NCI-H1436 (cell line): Measurements from ENCODE around the gene SENP1.

ENCODE experiments used
- DNase-seq: peaks from one replicate; lab custom pipeline; 2025; lab: John Stamatoyannopoulos, UW

The SENP1 gene

DNA sequence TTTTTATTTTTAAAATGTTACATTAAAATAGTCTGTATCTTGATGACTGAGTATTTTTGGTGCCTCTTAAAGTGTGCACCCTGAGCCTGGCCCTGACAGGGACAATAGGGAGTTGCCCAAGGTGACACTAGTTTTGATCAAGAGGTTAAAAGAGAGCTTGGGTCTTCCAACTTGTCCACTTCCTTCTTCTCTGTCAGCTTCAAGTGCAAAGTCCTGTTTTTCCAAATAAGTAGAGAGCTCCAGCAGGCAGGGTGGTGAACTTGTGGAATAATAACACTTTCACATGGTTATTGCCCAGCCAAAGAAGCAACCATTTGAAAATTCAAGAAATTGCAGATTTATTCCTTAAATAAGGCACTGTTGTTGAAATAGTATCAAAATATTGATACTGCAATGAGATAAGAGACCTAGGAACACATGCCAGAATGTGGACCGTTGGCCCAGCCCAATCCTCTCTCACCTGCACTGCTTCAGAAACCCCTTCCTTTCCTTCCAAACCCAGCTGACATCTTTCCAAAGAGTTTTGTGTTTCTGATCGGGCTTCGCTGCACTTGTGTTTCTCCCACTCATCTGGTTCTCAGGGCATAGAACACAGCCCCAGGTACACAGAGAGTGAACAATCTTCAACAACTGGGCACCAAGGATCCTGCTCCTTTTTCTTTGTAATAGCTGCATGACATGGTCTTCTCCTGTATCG, 87.8 kb downstream of the SENP1 start:
- DNase-seq: no peak

- no peak for DNase-seq
These were observed 88.4 kb downstream of the SENP1 start for GRCh38 chr12:48017496-48017895.

GRCh38 chr12:48016373-48017020, 89.4 kb downstream of the SENP1 start:
- no peak for DNase-seq

GRCh38 chr12:48015954-48016353, 89.9 kb downstream of the SENP1 start:
- DNase-seq: no peak

GRCh38 chr12:48015129-48015528, 90.8 kb downstream of the SENP1 start:
- DNase-seq: no peak

GRCh38 chr12:48013287-48013686, 92.6 kb downstream of the SENP1 start:
- DNase-seq: no peak

DNA sequence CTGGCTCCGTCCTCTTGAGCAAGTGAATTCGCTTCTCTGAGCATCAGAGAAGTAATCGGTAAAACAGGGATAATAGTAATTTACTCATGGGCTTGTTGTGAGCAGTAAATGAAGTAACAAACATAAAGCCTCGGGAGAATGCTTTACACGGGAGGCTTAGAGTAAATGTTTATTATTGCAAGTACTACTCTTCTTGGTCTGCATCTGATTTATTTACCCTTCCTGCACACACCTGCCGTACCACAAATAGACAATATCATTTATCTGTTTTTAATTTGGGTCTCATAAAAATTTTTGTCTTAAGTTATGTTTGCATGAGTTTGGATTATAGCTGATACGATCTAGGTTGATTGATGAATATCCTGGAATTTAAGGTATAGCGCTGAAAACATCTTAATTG, 93.8 kb downstream of the SENP1 start:
- no peak for DNase-seq

DNA sequence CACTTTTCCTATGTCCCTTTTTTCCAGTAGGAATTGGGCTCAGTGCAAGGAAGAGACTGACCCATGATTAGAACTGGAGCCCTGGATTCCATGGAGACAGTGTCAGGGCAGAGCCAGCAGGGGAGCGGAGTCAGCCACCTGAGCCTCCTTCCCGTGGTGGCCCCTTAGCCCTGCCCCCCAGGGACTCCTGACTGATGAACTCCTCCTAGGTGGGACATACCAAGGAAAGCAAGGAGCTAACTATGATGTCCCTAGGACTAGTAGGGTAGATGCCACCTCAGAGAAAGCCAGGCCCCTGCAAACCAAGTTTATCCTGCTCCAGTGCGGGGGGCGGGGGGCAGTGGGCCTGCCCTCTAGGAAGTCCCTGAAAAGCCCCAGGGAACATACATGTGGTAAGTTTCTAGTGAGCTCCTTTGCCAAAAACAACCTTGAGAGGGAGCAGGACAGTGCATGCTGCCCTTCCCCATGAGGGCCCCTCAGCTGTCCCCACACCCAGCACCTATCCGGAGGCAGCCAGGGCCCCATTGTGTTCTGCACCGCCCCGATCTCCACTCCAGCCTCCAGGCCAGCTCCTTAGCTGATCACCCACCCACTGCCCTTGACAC, 95.4 kb downstream of the SENP1 start:
- DNase-seq: no peak

GRCh38 chr12:48009471-48009870, 96.4 kb downstream of the SENP1 start:
- DNase-seq: no peak

DNA sequence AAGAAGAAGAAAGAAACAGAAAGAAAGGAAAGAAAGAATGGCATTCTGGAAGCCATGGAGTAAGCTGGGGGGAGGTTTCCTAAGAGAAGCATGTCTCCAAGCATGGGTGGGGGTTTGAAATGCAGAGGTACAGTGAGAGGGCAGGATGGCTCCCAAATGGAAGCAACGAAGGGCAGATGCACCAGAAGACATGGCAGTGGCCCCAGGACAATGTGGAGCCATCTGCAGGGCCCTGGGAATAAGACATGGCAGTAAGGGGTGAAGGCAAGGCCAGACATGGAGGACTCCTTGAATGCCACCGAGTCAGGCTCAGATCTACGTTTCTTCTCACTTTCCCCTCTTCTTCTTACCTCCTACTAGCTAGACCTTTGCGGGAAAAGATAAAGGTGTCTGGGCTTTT, 96.9 kb downstream of the SENP1 start:
- DNase-seq: no peak

DNA sequence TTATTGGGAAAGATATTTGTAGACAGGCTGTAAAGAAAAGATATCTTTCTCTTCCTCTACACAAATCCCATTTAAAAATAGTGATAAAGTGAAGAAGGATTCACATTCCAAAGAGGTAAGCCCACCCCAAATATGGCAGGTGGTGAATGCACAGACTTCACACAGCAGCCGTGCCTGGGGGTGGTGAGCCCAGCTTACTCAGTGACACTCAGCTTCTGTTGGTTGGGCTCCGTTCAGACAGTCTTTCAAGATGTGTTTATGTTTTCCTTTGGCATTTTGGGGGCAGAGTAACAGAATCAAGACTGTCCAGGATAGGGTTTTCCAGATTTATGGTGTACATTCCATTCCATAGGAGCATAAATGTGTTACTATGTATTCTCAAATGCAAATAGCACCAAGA, 97.5 kb downstream of the SENP1 start:
- no peak for DNase-seq

DNA sequence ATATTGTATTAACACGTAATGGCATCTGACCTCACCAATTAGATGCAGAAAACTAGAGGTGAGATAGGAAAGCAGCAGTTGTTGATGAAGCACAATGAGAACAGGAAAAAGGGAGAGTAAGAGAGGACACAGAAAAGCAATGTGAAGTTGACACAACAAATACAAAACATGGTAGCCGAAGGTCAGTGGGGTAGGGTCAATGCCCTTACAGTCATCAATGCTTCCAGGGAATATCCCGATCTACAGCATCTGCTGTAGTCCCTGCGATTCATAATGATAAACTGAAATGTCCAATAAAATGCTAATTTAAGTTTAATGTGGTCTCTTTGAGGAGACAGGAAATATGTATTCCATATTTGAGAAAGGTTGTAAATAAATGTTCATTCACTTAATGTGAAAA, 98.7 kb downstream of the SENP1 start:
- no peak for DNase-seq

- DNase-seq: no peak
These were observed 100.2 kb downstream of the SENP1 start for GRCh38 chr12:48005750-48006021.

DNA sequence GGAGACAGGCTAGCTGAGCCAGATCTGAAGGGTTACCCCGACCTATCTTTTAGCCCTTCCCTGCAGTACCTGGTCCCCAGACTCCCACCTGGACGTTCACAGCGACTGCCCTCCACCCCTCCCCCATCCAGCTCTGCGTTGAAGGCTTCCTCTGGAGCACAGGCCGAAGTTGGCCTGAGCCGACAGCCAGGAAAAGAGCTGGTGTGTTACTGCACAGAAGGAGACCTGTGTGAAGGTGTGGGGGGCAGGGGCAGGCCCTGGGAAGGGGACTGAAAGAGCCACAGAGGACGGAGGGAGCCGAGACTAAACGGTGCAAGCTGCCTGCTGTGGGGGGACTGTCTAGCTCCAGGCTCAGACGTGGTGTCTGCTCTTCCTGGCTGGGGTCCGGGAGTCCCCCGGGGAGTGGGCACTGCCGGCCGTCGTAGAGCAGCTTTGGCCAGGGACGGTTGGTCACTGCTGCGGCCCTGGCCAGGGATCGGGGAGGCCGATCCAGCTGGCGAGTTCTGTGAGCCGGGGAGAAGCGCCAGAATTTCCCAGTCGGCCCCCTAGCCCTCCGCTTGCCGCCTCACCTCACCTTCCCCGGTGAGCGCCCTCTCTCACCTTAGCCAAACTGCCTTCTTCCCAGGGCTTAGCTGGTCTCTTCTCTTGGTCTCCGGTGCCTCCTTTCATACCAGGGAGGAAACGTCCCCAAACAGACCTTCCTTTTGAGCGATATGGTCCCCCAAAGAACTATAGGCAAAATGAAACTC, 100.7 kb downstream of the SENP1 start:
- DNase-seq: no peak

- DNase-seq: peak; percentile 42
These were observed 101.6 kb downstream of the SENP1 start, which contains the start of gene COL2A1 for GRCh38 chr12:48004053-48004941. COL2A1 (minus strand) TSS chr12:48004476; CDS start chr12:48004321, 155 bp downstream.

DNA sequence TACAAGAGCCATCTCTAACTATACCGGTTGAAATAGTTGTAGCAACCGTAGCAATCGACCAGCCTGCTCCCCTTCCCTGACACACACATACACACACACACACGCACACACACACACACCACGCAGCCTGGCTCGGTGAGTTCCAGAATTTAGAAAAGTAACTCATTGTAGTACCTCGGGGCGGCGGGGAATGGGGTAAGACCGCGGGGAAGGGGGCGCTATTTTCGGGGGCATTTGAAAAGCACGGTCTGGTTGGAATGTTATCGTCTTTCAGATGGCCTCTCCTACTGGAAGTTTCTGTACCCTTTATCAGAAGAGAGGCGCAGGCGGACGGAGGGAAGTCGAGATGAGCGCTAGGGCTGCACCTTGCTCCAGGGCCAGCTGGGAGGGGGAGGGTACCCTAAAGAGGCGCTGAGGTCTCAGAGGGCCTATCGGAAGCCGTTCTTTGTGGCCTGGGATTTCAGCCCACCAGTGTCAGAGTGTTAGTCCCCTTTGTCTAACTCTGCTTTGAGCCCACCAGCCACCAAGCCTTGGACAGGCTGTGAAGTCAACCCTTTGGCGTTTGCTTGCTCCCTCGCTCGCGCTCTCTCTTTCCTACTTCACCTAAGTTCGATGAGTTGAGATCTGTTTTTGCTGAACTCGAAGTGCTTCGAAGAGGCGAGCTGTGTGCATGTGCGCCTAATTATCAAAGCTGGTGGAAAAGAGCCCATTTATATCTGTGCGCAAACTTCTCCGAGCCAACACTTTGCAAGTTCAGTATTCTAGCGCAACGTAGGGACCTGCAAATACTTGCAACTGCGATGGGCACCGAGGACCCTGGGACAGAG, 102.4 kb downstream of the SENP1 start:
- no peak for DNase-seq

DNA sequence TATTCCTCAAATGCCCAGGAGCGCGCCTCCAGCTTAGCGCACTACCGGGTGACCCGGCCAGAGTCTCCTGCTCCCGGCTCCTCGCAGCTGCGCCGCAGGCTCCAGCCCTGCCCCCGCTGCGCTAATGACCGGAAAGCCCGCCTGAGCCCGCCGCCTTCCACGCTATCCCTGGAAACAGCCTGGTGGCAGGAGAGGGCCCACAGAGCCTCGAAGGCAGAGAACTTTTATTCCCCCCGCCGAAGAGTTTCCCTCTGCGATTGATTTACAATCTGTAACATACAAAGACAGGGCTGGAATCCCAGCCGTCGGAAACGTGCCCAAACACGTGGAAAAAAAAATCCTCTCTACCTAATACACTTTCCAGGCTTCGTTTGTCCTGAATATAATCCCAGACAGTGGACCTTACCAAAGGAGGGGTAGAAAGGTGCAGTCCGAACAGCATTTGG, 103.1 kb downstream of the SENP1 start:
- no peak for DNase-seq

DNA sequence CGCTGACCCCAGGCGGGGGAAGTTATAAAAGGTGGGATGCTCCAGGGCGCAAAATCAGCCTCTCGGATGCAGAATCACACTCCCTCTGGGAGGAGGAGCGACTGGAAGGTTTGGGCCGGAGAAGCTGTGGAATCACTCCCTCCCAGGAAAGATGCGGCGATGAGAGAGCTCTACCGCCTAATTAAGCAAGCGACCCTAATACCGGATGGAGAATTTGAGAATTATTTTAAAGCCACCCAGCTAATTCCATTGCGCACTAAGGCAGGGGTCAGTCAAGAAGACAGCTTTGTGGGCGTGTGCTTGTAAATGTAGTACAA, 103.5 kb downstream of the SENP1 start:
- DNase-seq: no peak

DNA sequence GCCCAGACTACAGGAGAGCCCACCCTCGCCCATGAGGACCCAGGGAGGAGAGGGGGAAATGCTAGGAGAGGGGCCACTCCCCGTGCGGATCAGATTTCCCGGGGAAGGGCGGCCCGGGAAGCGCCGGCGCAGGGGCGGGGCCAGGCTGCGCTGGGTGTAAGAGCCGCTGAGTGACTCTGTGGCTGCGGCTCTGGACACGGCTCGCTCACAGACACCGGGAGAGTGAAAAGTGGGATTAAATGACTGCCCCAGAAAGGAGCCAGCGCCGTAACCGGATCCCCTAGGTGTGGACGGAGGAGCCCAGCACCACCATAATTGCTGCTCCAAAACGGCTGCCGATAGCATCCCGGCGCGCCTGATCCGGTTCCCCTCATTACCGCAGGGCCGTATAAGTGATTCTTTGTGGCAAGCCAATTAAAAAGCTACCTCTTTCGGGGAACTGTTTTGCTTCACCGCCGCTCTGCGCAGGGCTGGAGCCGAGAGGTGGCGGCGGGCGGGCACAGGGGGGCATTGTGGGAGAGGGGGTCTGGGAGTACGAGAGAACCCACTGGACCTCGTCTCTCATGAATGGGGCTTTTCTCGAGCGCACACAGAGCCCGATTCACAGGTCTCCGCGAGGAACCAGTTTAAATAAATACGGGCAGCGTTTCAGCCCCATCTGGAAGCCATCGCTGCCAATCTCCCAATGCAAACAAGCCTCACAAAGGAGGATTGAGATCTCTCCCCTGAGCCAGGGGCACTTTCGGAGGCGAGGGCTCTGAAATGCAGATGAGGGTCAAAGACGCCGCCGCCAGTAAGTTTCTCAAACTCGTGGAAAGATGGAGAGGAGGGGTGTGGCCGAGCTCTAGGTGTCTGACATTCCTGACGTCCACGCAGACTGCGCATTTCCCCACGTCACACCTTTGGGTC, 104.1 kb downstream of the SENP1 start:
- no peak for DNase-seq

GRCh38 chr12:48000878-48001504, 104.9 kb downstream of the SENP1 start:
- DNase-seq: peak; percentile 29
